ENCODE data around the gene ZCCHC17.

DNA sequence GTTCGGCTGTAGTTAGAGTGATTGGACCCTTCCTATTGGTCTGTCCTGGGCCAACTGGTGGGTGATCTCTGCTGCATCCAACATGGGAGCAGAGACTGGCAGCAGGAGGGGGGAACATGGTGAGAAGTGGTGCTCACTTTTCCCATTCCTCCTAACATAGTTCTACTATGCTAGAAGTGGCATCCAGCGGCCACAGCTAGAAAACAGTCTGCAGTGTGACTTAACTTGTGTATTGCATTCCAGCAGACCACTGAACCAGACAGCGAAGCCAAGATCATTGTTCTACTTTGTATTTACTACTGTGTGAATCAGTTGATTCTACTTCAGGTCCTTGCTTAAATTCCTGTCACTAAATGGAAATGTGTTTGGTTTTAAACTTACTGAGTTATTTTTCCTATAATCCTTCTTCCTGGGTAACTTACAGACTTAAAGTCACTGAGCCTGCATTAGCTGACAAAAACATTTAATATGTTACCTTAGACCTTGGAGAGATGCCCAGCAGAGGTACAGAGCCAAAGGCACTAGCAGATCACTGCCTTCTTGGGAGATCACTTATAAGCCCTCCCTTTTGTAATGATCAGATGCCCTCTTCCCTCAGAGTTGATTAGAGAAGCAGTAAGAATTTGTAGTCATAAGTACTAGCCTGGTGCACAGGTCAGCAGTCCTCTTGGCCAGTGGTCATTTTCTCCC is 67.9 kb downstream of the ZCCHC17 start:
- TF ChIP-seq CTCF (IDR thresholded peaks at IDR 0.05) (no peak), POLR2AphosphoS5 (IDR thresholded peaks at IDR 0.05) (no peak), POLR2A (IDR thresholded peaks at IDR 0.05) (no peak), EP300 (IDR thresholded peaks at IDR 0.05) (no peak)

Measured in stomach (tissue), 4 donors.